Neutrophil (primary cell): ENCODE measurements around the gene HNRNPCL4.
"Not testable (repeated sequence)": the region's sequence is repeated elsewhere in the genome, so short reads cannot be mapped to it uniquely, and the experiment has no call there.

Experiments used
- H3K27ac ChIP-seq: fragments of 200-600 bp; sonication (generic); 2 replicates; pipeline ENCODE4 v1.5.1; 2016; ENCODE audit warnings: mild to moderate bottlenecking, moderate library complexity
- H3K27me3 ChIP-seq: fragments of 200-600 bp; sonication (generic); 2 replicates; pipeline ENCODE4 v1.6.0; 2016; ENCODE audit warnings: mild to moderate bottlenecking
- H3K36me3 ChIP-seq: fragments of 200-600 bp; sonication (generic); 2 replicates; pipeline ENCODE4 v1.5.1; 2017
- H3K4me1 ChIP-seq, 2 experiments: fragments of 200-600 bp in 1 of 2; sonication (generic) in 1 of 2; 1 replicate in 1 of 2; 2 replicates in 1 of 2; pipeline versions ENCODE4 v1.5.1 to v1.6.1; 2013 to 2016; ENCODE audit warnings: low read depth in 1 of 2, low read length in 1 of 2, mild to moderate bottlenecking in 1 of 2, moderate library complexity in 1 of 2; ENCODE audit not compliant: control insufficient read depth in 1 of 2, insufficient read depth in 1 of 2
- H3K4me3 ChIP-seq, 2 experiments: fragments of 200-600 bp in 1 of 2; sonication (generic) in 1 of 2; 1 replicate in 1 of 2; 2 replicates in 1 of 2; pipeline ENCODE4 v1.5.1; 2013 to 2016; ENCODE audit warnings: low read depth in 1 of 2, low read length in 1 of 2, mild to moderate bottlenecking in 1 of 2, moderate library complexity in 1 of 2
- H3K9me3 ChIP-seq: fragments of 200-600 bp; sonication (generic); 2 replicates; pipeline ENCODE4 v1.5.1; 2016

Gene HNRNPCL4

DNA sequence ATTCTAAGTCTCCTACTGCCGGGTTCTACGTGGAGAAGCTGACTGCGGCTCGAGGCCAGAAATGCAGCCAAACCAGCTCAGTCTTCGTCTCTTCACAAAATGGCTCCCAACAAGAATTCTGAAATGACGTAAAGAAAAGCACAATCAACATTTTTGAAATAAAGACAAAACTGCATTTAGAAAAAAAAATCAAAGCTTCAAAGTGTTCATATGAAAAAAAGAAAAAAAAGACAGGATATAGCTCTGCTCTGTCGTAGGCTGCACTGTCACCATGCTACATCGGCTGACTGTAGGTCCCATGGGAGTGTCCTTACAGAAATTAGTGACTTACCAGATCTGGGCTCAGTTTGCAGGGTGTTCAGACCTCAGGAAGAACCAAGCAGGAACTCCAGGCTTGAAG, at the start of gene HNRNPCL4:
TSS of gene HNRNPCL4 (minus strand) at position 101 of the 400 bp plus-strand sequence. CDS start 164 bp downstream, outside the sequence.
- H3K4me3 ChIP-seq, H3K27me3 ChIP-seq: not testable (repeated sequence)

DNA sequence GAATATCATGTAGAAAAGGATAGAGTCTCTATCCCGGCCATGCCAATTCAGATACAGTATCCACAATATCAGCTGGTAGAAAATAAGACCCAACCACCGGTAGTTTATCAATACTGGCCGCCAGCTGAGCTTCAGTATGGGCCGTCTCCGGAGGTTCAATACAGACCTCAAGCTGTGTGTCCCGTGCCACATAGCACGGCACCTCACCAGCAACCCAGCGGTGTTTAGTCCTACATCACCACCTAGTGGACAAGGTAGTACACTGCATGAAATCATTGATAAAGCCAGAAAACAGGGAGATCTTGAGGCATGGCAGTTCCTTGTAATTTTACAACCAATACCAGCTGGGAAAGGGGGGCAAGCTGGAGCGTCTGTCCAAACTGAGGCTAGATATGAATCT, 43.3 kb upstream of the HNRNPCL4 start:
- not testable (repeated sequence) for H3K27ac ChIP-seq, H3K27me3 ChIP-seq, H3K4me1 ChIP-seq, H3K4me3 ChIP-seq, H3K9me3 ChIP-seq, H3K36me3 ChIP-seq

More for the DNA sequence above, at the start of gene HNRNPCL4:
- not testable (repeated sequence) for H3K27ac ChIP-seq, H3K36me3 ChIP-seq, H3K9me3 ChIP-seq, H3K4me1 ChIP-seq

DNA sequence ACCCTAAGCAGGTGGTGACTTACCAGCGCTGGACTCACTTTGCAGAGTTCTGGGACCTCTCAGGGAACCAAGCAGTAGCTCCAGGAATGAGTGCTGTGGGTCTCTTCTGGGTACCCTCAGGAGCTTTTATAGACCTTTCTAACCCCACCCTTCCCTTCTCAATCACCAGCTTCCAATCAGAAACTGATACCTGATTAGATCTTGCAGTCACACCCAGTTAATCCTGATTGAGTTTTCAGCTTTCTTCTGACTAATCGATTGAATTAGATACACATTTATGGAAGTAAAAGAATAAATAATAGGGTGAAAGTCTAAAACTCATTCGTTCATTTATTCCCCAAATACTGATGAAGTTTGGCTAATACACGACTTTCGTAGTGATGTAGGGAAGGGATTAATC, 35.9 kb upstream of the HNRNPCL4 start, which contains the start of gene PRAMEF13:
TSS of gene PRAMEF13 (minus strand) at position 101 of the 400 bp plus-strand sequence. CDS start 1,820 bp downstream, outside the sequence.
- not testable (repeated sequence) for H3K4me1 ChIP-seq, H3K9me3 ChIP-seq, H3K27me3 ChIP-seq, H3K4me3 ChIP-seq, H3K36me3 ChIP-seq, H3K27ac ChIP-seq

DNA sequence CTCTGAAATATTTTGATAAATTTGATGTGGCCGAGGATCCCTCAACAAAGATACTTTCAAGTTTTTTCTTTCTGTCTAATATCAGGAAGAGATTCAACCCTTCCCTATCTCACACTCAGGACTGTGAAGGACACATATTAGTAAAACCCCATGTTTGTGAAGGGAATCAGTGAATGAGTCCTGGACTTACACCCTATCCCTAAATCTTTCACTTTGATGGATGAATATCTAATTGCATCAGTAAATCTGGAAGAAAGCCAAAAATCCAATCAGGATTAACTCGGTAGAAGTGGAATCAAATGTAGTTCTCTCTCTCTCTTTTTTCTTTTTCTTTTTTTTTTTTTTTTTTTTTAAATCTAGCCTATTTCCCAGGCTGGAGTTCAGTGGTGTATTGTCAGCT, 6.1 kb upstream of the HNRNPCL4 start, which contains the start of gene PRAMEF9:
TSS of gene PRAMEF9 (plus strand) at position 301 of the 400 bp plus-strand sequence. CDS start 3,433 bp downstream, outside the sequence.
- not testable (repeated sequence) for H3K4me1 ChIP-seq, H3K4me3 ChIP-seq, H3K27me3 ChIP-seq, H3K27ac ChIP-seq, H3K36me3 ChIP-seq, H3K9me3 ChIP-seq

DNA sequence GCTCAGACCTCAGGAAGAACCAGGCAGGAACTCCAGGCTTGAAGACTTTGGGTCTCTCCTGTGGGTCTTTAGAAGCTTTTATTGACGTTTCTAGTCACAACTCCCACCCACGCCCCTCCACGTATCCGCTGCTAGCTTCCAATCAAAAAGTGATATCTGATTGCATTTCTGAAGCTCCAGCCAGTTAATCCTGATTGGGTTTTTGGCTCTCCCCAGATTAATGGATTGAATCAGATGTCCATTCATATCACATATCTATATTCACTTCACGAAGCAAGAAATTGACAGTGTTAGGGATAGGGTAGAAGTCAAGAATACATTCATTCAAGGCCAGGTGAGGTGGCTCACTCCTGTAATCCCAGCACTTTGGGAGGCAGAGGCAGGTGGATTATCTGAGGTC, 9.5 kb downstream of the HNRNPCL4 start, which contains the start of gene PRAMEF26:
TSS of gene PRAMEF26 (minus strand) at position 101 of the 400 bp plus-strand sequence. CDS start 2,914 bp downstream, outside the sequence.
- H3K36me3 ChIP-seq, H3K27ac ChIP-seq, H3K4me1 ChIP-seq, H3K27me3 ChIP-seq, H3K9me3 ChIP-seq, H3K4me3 ChIP-seq: not testable (repeated sequence)

DNA sequence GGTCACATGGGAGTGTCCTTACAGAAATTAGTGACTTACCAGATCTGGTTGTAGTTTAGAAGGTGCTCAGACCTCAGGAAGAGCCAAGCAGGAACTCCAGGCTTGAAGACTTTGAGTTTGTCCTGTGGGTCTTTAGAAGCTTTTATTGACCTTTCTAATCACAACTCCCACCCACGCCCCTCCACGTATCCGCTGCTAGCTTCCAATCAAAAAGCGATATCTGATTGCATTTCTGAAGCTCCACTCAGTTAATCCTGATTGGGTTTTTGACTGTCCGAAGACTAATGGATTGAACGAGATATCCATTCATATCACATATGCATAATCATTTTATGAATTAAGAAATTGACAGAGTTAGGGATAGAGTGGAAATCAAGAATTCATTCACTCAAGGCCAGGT, 48.7 kb downstream of the HNRNPCL4 start, which contains the start of gene HNRNPCL2:
TSS of gene HNRNPCL2 (minus strand) at position 101 of the 400 bp plus-strand sequence. CDS start 454 bp downstream, outside the sequence.
- not testable (repeated sequence) for H3K9me3 ChIP-seq, H3K4me1 ChIP-seq, H3K4me3 ChIP-seq, H3K36me3 ChIP-seq, H3K27ac ChIP-seq
- H3K27me3 ChIP-seq = peaks cover 13% of the 10 kb centered on the region
